ENCODE measurements around the gene ERAS. TPM values are rescaled to one million over a fixed set of nuclear protein-coding genes. Genes with fewer than 3 reads are reported as not detected.

The ERAS gene
- total RNA-seq, 4 donors from 2014 or later, result not detected

- no peaks in the 10 kb centered on the region for H3K27me3 ChIP-seq
- peak overlapping the region; percentile 86 to 95 (median 92) for H3K27ac ChIP-seq
These were observed 25.6 kb upstream of the ERAS start for GRCh38 chrX:48800574-48801279.

DNA sequence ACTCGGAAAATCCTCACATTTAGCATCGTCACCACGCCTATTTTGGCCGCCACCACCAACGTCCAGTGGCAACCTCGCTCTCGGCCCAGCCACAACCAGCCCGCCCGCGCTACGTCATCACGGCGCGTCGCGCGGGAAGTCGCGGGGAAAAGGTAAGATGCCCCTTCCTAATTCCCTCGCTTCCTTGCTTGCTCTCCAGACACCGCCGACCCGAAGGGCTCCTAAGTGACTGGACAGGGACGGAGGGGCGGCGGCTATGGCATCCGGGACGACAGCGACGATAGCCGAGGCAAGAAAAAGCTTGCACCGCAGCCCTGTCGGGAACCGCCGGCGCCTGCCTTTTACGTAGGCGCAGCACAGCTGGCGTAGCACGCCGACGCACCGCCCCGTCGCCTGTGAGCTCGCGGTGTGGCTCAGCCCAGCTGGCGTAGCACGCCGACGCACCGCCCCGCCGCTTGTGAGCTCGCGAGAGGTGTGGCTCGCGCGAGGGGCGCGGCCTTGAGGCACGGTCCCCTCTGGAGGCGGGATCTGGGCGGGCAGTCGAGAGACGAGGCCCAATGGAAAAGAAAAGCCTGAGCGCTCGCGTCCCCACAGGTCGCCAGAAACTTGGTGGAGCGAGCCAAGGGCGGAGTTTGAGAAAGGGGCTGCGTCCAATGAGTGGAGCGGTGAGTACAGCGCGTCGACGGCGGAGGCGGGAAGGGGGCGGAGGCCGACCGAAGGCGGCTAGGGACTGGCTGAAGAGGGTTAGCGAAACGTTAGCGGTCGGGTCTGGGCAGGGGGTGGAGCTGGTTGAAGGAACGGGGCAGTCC lies 24.8 kb upstream of the ERAS start, which contains the start of gene HDAC6:
Gene HDAC6 (plus strand): TSS at position 788 of the 809 bp plus-strand sequence. CDS start 626 bp downstream, outside the sequence.
- TF ChIP-seq EP300 (IDR thresholded peaks at IDR 0.05), result peak; percentile 80 to 87
- TF ChIP-seq, protein P1, sequence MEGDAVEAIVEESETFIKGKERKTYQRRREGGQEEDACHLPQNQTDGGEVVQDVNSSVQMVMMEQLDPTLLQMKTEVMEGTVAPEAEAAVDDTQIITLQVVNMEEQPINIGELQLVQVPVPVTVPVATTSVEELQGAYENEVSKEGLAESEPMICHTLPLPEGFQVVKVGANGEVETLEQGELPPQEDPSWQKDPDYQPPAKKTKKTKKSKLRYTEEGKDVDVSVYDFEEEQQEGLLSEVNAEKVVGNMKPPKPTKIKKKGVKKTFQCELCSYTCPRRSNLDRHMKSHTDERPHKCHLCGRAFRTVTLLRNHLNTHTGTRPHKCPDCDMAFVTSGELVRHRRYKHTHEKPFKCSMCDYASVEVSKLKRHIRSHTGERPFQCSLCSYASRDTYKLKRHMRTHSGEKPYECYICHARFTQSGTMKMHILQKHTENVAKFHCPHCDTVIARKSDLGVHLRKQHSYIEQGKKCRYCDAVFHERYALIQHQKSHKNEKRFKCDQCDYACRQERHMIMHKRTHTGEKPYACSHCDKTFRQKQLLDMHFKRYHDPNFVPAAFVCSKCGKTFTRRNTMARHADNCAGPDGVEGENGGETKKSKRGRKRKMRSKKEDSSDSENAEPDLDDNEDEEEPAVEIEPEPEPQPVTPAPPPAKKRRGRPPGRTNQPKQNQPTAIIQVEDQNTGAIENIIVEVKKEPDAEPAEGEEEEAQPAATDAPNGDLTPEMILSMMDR (IDR thresholded peaks at IDR 0.05), result peak in 2 of 5 experiments; percentile 4 to 20
- peak in 1 of 2 donors; percentile 44 for TF ChIP-seq POLR2A (IDR thresholded peaks at IDR 0.05)
- 1 to 53% methylated on average over 39 to 82 of the region's 89 CpGs for WGBS, 2 donors
- Histone ChIP-seq H3K4me1 (peaks cover 0 to 14% (median 3%) of the 10 kb centered on the region in 4 donors), H3K9me3 (no peaks in the 10 kb centered on the region), H3K4me3 (peak within 1 kb of the TSS; percentile 55 to 66 (median 62)), H3K27me3 (no peaks in the 10 kb centered on the region), H3K36me3 (peaks cover 0 to 18% (median 0%) of the 10 kb centered on the region in 3 donors), H3K27ac (peak within 1 kb of the TSS; percentile 91 to 97 (median 94))
- DNase-seq (ENCODE audit: low spot score in 2 of 2), result peak; percentile 85 to 90

More at GRCh38 chrX:48800574-48801279, 25.6 kb upstream of the ERAS start:
- Histone ChIP-seq H3K36me3 (peaks cover 0 to 12% (median 0%) of the 10 kb centered on the region in 3 donors), H3K4me1 (peaks cover 0 to 14% (median 3%) of the 10 kb centered on the region in 4 donors), H3K4me3 (peak overlapping the region; percentile 55 to 66 (median 62)), H3K9me3 (no peaks in the 10 kb centered on the region)
- 18 to 49% methylated on average over 17 of the region's 17 CpGs for WGBS, 2 donors
- DNase-seq (ENCODE audit: low spot score in 2 of 2), result no peak
- TF ChIP-seq POLR2A (IDR thresholded peaks at IDR 0.05) (no peak), EP300 (IDR thresholded peaks at IDR 0.05) (no peak)
- TF ChIP-seq, protein P1 (IDR thresholded peaks at IDR 0.05), result no peak

DNA sequence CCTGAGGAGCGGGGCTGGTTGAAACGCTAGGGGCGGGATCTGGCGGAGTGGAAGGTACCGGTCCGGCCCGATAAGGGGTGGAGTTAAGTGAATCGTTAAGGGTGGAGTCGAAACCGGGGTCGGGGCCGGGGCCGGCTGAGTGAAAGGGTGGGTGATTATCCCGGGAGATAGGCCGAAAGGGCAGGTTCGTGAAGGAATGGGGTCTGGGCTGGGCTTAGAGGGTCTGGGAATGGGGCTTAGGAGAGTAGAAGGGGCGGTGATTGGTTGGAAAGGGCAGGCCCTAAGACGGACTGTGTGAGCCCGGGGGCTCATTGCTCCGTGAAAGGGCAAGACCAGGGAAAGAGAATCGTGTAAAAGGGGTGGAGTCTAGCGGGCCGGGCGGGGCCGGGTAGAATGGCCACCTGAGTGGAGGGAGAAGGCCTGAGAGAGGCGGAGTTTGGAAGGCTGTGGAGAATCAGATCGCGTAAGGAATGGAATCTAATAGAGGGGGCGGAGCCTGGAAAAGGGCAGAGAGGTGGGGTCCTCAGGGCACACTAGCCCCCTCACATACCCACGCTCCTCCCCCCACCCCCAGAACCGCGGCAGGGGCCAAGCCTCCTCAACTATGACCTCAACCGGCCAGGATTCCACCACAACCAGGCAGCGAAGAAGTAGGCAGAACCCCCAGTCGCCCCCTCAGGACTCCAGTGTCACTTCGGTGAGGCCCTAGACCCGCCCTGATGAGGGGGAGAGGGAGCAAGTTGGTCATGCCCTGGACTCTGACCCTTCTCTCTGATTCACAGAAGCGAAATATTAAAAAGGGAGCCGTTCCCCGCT lies 24.0 kb upstream of the ERAS start:
- TF ChIP-seq POLR2A (IDR thresholded peaks at IDR 0.05), result peak in 1 of 2 donors; percentile 68
- TF ChIP-seq EP300 (IDR thresholded peaks at IDR 0.05), result peak in 1 of 2 donors; percentile 60
- TF ChIP-seq, protein P1 (IDR thresholded peaks at IDR 0.05), result no peak
- Histone ChIP-seq H3K36me3 (peaks cover 0 to 23% (median 0%) of the 10 kb centered on the region in 3 donors), H3K27ac (peak overlapping the region; percentile 87 to 97 (median 92)), H3K9me3 (no peaks in the 10 kb centered on the region), H3K4me3 (peak overlapping the region; percentile 32 to 64 (median 52)), H3K4me1 (peaks cover 0 to 14% (median 3%) of the 10 kb centered on the region in 4 donors), H3K27me3 (no peaks in the 10 kb centered on the region)
- WGBS, 2 donors, result 5 to 48% methylated on average over 33 to 40 of the region's 40 CpGs
- DNase-seq (ENCODE audit: low spot score in 2 of 2), result peak; percentile 71 to 76

- 35 to 65% methylated on average over 4 of the region's 4 CpGs for WGBS, 2 donors
- peak overlapping the region in 3 of 4 donors; percentile 49 to 64 (median 54) for H3K4me3 ChIP-seq
- H3K4me1 ChIP-seq, result peaks cover 0 to 14% (median 3%) of the 10 kb centered on the region in 4 donors
- TF ChIP-seq, protein P1 (IDR thresholded peaks at IDR 0.05), result no peak
- TF ChIP-seq POLR2A (IDR thresholded peaks at IDR 0.05), result no peak
- TF ChIP-seq EP300 (IDR thresholded peaks at IDR 0.05), result no peak
- H3K27me3 ChIP-seq, result no peaks in the 10 kb centered on the region
- peak overlapping the region in 3 of 4 donors; percentile 87 to 97 (median 92) for H3K27ac ChIP-seq
- H3K36me3 ChIP-seq, result peaks cover 0 to 24% (median 0%) of the 10 kb centered on the region in 3 donors
- no peak for DNase-seq (ENCODE audit: low spot score in 2 of 2)
- H3K9me3 ChIP-seq, result no peaks in the 10 kb centered on the region
These were observed 23.5 kb upstream of the ERAS start for GRCh38 chrX:48802905-48803200.
